RWPE1 (cell line): ENCODE results near the gene ZNF528.
A peak's percentile ranks its signal among the peaks of the same experiment; 100 is the strongest.

ENCODE experiments used
- CTCF ChIA-PET: fragments of 350-600 bp; sonication (Branson Sonifier 250); formaldehyde crosslinking; extraction: SDS; loops from one replicate; lab custom pipeline; 2021; lab: Yijun Ruan, JAX
- POLR2A ChIA-PET: fragments of 400-600 bp; formaldehyde crosslinking; extraction: SDS; loops from one replicate; lab custom pipeline; 2020; ENCODE audit warnings: antibody characterized with exemption; ENCODE audit not compliant: low non-redundant PET; lab: Yijun Ruan, JAX
- DNase-seq: peaks from one replicate; pipeline ENCODE4 v3.0.0; 2012; ENCODE audit warnings: low spot score
- H3K27ac ChIP-seq: fragments of 450-650 bp; 2 replicates; pipeline ENCODE4 v1.5.1; 2017
- TF ChIP-seq, protein P1 (sequence below): fragments of 450-650 bp; conservative IDR thresholded peaks from 2 replicates; pipeline ENCODE4 v1.5.1; 2017; ENCODE audit warnings: low read depth, mild to moderate bottlenecking

Gene ZNF528

GRCh38 chr19:52453324-52454094, 55.9 kb downstream of the ZNF528 start, which contains the start of gene ZNF578:
Gene ZNF578, plus strand, starts transcription at chr19:52453553. Its CDS starts 48,293 bp downstream, at chr19:52501846.
- H3K27ac ChIP-seq: no peak within 1 kb of the TSS
- TF ChIP-seq, protein P1, sequence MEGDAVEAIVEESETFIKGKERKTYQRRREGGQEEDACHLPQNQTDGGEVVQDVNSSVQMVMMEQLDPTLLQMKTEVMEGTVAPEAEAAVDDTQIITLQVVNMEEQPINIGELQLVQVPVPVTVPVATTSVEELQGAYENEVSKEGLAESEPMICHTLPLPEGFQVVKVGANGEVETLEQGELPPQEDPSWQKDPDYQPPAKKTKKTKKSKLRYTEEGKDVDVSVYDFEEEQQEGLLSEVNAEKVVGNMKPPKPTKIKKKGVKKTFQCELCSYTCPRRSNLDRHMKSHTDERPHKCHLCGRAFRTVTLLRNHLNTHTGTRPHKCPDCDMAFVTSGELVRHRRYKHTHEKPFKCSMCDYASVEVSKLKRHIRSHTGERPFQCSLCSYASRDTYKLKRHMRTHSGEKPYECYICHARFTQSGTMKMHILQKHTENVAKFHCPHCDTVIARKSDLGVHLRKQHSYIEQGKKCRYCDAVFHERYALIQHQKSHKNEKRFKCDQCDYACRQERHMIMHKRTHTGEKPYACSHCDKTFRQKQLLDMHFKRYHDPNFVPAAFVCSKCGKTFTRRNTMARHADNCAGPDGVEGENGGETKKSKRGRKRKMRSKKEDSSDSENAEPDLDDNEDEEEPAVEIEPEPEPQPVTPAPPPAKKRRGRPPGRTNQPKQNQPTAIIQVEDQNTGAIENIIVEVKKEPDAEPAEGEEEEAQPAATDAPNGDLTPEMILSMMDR: no peak
- peak; percentile 13 for DNase-seq
- ChIA-PET CTCF (no interaction called here), POLR2A (no interaction called here)

DNA sequence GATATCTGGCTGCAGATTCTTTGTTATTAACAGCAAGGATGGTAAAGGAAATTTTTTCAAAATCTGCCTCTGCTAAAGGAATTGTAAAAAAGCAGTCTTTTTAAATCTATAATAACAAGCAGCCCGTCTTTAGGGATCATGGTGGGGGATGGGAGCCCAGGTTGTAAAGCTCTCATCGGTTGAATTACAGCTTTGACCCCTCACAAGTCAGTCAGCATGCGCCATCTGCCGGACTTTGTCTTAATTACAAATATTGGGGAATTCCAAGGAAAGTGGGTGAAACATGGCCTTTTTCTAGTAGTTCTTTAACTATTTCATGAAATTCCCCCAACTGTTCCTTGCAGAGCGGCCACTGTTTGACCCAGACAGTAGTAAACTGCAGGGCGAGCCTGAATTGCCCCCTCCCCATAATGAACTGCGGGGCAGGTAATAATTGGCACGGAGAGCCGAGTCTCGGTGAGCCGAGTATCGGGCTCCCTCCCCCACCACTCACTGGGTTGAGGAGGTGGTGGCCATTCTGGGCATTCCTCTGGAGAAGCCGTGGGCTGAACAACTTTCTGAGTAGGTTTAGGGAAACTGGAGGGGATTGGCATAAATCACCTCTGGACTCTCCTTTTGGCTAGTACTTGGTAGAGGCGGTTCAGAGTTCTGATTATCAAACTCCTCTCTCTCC, 67.3 kb downstream of the ZNF528 start:
- no peak for DNase-seq
- ChIA-PET CTCF (no interaction called here), POLR2A (no interaction called here)

More for the DNA sequence above, 67.3 kb downstream of the ZNF528 start:
- H3K27ac ChIP-seq: no peak overlapping the region
- TF ChIP-seq, protein P1: no peak
